Fibroblast of the aortic adventitia (primary cell): ENCODE data around the gene RAB3IL1. TPM values are rescaled to one million over a fixed set of nuclear protein-coding genes. Genes with fewer than 3 reads are reported as not detected.
A peak's percentile ranks its signal among the peaks of the same experiment; 100 is the strongest.

Source experiments
- DNase-seq: peaks from one replicate; pipeline ENCODE4 v3.0.0-alpha.2; 2010; ENCODE audit warnings: low read depth
- H3K4me3 ChIP-seq: 2 replicates; pipeline ENCODE4 v1.5.1; 2011; ENCODE audit warnings: low read depth, mild to moderate bottlenecking, control low read depth, low read length, moderate library complexity
- total RNA-seq: library from RNA; depleted of rRNA; stranded (reverse); fragments of >200 nt; gene quantifications from 2 replicates; pipeline ENCODE4 v1.2.3, GENCODE V29; 2012; ENCODE audit warnings: low replicate concordance
- TF ChIP-seq, protein P1 (sequence below): IDR thresholded peaks from 2 replicates; pipeline ENCODE4 v1.5.1; 2011; ENCODE audit warnings: mild to moderate bottlenecking, low read length, control low read depth, inconsistent platforms; ENCODE audit not compliant: insufficient read depth

The RAB3IL1 gene
- total RNA-seq, 1 donor, result 17.1 TPM

- TF ChIP-seq, protein P1, sequence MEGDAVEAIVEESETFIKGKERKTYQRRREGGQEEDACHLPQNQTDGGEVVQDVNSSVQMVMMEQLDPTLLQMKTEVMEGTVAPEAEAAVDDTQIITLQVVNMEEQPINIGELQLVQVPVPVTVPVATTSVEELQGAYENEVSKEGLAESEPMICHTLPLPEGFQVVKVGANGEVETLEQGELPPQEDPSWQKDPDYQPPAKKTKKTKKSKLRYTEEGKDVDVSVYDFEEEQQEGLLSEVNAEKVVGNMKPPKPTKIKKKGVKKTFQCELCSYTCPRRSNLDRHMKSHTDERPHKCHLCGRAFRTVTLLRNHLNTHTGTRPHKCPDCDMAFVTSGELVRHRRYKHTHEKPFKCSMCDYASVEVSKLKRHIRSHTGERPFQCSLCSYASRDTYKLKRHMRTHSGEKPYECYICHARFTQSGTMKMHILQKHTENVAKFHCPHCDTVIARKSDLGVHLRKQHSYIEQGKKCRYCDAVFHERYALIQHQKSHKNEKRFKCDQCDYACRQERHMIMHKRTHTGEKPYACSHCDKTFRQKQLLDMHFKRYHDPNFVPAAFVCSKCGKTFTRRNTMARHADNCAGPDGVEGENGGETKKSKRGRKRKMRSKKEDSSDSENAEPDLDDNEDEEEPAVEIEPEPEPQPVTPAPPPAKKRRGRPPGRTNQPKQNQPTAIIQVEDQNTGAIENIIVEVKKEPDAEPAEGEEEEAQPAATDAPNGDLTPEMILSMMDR, result no peak
- DNase-seq, result no peak
- no peak overlapping the region for H3K4me3 ChIP-seq
Observed at GRCh38 chr11:61904539-61905048, 12.8 kb downstream of the RAB3IL1 start.

- no peak for DNase-seq
- TF ChIP-seq, protein P1, result no peak
Observed at GRCh38 chr11:61903845-61904244, 13.5 kb downstream of the RAB3IL1 start.

GRCh38 chr11:61902313-61902712 lies 15.1 kb downstream of the RAB3IL1 start:
- TF ChIP-seq, protein P1, result no peak
- no peak overlapping the region for H3K4me3 ChIP-seq
- no peak for DNase-seq

More at GRCh38 chr11:61903845-61904244, 13.5 kb downstream of the RAB3IL1 start:
- H3K4me3 ChIP-seq, result no peak overlapping the region

GRCh38 chr11:61901397-61901796 lies 16.0 kb downstream of the RAB3IL1 start:
- TF ChIP-seq, protein P1, result no peak
- DNase-seq, result no peak
- H3K4me3 ChIP-seq, result no peak overlapping the region

GRCh38 chr11:61900251-61900650 lies 17.1 kb downstream of the RAB3IL1 start:
- TF ChIP-seq, protein P1, result no peak
- no peak for DNase-seq
- no peak overlapping the region for H3K4me3 ChIP-seq

- H3K4me3 ChIP-seq, result no peak overlapping the region
- DNase-seq, result peak; percentile 72
- TF ChIP-seq, protein P1, result peak; percentile 98
Observed at GRCh38 chr11:61899146-61899841, 18.1 kb downstream of the RAB3IL1 start.
